Breast epithelium (tissue), 3 donors: ENCODE data around the gene PIP5K1A.

Experiments
- POLR2A ChIP-seq: fragments of 450-650 bp; IDR thresholded peaks from one replicate; pipeline ENCODE4 v1.6.1; 2016; ENCODE audit warnings: antibody characterized with exemption, mild to moderate bottlenecking, moderate library complexity
- TF ChIP-seq, protein P1 (sequence below), 3 donors: fragments of 450-650 bp; IDR thresholded peaks; one replicate each; pipeline ENCODE4 v1.5.1; 2016 to 2017; ENCODE audit warnings: antibody characterized with exemption in 3 of 3, mild to moderate bottlenecking in 3 of 3, moderate library complexity in 3 of 3

DNA sequence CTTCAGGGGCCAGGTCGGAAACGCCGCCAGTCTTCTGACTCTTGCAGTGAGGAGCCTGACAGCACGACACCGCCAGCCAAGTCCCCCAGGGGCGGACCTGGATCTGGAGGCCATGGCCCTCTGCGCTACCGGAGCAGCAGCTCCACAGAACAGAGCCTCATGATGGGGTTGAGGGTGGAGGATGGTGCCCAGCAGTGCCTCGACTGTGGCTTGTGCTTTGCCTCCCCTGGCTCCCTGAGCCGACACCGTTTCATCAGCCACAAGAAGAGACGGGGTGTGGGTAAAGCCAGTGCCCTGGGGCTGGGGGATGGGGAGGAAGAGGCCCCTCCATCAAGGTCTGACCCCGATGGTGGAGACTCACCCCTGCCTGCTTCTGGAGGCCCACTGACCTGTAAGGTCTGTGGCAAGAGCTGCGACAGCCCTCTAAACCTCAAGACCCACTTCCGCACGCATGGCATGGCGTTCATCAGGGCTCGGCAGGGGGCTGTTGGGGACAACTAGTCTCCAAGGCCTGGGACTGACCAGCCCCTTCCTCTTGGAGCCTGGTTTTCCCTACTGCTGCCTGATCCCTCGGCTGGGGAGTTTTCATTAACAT lies 92.5 kb downstream of the PIP5K1A start:
- TF ChIP-seq, protein P1, sequence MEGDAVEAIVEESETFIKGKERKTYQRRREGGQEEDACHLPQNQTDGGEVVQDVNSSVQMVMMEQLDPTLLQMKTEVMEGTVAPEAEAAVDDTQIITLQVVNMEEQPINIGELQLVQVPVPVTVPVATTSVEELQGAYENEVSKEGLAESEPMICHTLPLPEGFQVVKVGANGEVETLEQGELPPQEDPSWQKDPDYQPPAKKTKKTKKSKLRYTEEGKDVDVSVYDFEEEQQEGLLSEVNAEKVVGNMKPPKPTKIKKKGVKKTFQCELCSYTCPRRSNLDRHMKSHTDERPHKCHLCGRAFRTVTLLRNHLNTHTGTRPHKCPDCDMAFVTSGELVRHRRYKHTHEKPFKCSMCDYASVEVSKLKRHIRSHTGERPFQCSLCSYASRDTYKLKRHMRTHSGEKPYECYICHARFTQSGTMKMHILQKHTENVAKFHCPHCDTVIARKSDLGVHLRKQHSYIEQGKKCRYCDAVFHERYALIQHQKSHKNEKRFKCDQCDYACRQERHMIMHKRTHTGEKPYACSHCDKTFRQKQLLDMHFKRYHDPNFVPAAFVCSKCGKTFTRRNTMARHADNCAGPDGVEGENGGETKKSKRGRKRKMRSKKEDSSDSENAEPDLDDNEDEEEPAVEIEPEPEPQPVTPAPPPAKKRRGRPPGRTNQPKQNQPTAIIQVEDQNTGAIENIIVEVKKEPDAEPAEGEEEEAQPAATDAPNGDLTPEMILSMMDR (IDR thresholded peaks at IDR 0.05) = no peak
- TF ChIP-seq POLR2A = no peak
